ENCODE measurements around the gene FAM171A2. TPM values are rescaled to one million over a fixed set of nuclear protein-coding genes. Genes with fewer than 3 reads are reported as not detected.

The FAM171A2 gene
- total RNA-seq, 4 donors from 2014 or later, result 0.66 to 6.2 (median 1.1) TPM

DNA sequence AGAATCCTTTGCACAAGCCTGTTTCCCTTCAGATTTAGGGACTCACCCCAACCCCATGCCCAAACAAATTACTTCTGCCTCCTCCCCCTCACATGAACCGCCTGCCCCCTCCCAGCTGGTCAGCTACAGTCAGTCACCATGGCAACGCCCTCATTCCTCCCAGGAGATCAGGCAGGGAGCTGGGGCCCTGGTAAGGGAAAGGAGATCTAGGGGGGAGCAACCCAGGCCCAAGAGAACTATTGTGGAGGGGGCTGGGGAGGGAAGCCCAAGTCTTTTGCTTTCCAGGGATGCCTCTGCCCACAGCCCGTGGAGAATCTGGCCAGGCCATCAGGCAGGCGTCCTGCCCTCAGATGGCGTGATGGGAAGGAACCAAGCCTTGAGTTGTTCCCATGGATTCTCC, 2.8 kb downstream of the FAM171A2 start:
- TF ChIP-seq, protein P1, sequence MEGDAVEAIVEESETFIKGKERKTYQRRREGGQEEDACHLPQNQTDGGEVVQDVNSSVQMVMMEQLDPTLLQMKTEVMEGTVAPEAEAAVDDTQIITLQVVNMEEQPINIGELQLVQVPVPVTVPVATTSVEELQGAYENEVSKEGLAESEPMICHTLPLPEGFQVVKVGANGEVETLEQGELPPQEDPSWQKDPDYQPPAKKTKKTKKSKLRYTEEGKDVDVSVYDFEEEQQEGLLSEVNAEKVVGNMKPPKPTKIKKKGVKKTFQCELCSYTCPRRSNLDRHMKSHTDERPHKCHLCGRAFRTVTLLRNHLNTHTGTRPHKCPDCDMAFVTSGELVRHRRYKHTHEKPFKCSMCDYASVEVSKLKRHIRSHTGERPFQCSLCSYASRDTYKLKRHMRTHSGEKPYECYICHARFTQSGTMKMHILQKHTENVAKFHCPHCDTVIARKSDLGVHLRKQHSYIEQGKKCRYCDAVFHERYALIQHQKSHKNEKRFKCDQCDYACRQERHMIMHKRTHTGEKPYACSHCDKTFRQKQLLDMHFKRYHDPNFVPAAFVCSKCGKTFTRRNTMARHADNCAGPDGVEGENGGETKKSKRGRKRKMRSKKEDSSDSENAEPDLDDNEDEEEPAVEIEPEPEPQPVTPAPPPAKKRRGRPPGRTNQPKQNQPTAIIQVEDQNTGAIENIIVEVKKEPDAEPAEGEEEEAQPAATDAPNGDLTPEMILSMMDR (IDR thresholded peaks at IDR 0.05; ENCODE audit: low read depth), result no peak

GRCh38 chr17:44360144-44360533, 3.5 kb downstream of the FAM171A2 start:
- TF ChIP-seq, protein P1 (IDR thresholded peaks at IDR 0.05; ENCODE audit: low read depth), result no peak

GRCh38 chr17:44359458-44360143, 4.1 kb downstream of the FAM171A2 start:
- TF ChIP-seq, protein P1 (IDR thresholded peaks at IDR 0.05; ENCODE audit: low read depth), result no peak

GRCh38 chr17:44359006-44359405, 4.6 kb downstream of the FAM171A2 start:
- TF ChIP-seq, protein P1 (IDR thresholded peaks at IDR 0.05; ENCODE audit: low read depth), result no peak

DNA sequence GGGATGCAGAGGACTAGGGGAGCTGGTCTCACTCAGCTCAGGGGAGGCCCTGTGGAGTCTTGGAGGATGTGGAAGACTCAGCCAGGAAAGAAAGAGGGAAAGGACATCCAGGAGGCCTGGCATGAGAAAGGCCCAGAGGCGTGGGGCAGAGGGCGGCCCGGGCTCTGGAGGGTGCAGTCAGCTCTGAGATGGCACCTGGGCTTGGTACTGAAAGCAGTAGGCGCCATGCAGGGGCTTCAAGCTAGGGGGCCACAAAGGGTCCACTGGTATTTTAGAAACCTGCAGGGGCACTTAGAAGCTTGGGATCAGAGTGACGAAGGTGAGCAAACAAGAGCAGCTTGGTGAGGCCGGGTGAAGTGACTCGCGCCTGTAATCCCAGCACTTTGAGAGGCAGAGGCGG, 5.6 kb downstream of the FAM171A2 start:
- TF ChIP-seq, protein P1 (IDR thresholded peaks at IDR 0.05; ENCODE audit: low read depth), result no peak

- TF ChIP-seq, protein P1 (IDR thresholded peaks at IDR 0.05; ENCODE audit: low read depth), result no peak
These were observed 7.4 kb downstream of the FAM171A2 start for GRCh38 chr17:44356241-44356640.

- TF ChIP-seq, protein P1 (IDR thresholded peaks at IDR 0.05; ENCODE audit: low read depth), result no peak
These were observed 8.0 kb downstream of the FAM171A2 start for GRCh38 chr17:44355642-44356099.

All from subcutaneous adipose tissue (tissue), 4 donors.